Measurements from ENCODE around the gene CHD3.

CHD3 gene

DNA sequence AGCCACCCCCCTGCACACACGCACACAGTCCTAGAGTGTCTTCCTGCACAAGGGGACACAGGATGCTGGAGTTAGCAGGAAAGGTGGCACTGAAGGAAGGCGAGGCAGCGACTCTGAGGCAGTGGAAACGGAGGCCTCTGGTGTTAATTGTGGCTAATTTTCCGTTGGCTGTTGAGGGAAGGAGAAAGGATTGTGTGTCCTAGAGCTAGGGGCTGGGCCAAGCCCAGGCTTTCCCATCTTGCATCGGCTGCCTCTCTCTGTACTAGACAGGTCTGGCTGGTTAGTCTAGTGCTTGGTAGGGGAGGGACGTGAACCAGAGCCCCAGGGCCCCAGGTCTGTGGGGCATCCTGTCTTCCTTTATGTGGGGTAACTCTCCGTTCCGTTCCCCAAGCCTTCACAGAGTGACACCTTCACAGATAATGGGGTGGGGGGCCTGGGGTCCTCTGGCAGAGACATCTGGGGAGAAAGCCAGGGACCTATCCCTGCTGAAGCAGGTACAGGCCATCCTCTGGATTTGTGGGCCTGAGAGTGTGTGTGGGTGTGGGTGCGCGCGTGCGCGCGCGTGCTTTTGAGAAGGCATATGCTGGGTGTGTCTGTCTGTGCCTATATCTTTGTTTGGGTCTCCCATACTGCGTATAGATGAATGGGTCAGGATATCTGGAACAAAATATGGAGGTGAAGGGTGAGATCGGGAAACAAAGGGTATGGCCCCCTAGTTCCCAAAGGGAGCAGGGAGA lies at the start of gene CHD3:
CHD3 (plus strand) TSS at position 606 of the 737 bp plus-strand sequence. CDS start 212 bp downstream, outside the sequence.
- DNase-seq, result no peak

DNA sequence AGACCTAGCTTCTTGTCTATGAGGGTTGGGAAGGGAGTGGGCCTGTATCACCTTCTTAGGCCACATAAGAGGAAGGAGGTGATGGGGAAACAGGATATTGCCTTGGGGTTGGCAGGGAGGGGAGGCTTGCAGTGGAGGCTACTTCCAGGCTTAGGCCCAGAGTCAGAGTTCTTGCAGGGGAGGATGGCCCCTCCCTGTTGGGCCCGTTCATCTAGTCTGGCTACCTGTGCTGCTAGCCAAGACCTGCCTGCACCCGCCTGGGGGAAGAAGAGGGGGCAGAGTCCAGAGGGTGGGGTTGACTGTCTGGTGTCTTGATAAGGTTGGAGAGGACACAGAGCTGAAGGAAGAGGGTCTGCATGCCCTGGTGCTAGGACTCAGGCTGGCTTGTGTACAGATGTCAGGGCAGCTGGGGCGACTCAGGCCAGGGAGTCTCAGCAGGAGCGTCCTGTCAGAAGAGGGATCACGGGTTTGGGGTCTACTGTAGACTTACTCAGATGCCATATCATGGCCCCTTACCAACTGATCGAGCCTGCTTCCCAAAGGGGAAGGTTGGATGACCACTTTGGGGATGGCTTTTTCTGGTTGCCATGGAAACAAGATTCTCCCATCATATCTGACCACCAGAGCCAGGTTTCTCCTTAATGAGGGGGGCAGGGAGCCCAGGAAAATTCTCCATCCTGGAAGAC lies 49.3 kb upstream of the CHD3 start:
- DNase-seq, result no peak

DNA sequence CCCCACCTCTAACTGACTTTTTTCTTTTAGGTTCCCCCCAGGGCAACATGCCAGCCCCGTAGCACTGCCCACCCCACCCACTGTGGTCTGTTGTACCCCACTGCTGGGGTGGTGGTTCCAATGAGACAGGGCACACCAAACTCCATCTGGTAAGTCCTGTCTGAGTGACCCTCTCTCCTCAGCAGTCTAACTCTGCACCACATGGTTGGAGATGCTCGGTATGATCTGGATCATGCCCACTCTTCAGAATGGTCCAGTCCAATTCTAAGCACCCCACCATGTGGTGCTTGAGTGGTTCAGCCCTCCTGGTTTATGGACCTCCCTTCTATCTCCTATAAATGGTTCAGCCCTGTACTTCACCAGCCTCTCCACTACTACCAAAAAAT lies 48.7 kb upstream of the CHD3 start:
- DNase-seq, result no peak

DNA sequence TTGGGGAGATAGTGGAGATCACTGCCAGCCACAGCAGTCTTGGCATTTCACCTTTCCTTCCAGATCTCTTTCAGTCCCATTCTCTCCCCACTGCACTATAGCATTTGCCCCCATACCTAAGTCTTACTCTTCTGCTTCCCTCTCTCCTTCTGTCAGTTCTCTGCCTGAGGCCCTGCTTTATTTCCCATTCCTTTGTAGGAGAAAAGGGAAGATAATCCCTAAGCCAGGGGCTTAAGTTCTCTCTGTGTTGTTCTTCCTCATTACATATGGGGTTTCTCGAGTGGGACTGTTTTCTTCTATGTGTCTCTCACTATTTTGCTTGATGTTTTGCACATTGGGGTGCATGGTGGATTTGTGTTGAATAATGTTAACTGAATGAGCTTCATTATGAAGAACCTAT lies 48.1 kb upstream of the CHD3 start:
- no peak for DNase-seq

DNA sequence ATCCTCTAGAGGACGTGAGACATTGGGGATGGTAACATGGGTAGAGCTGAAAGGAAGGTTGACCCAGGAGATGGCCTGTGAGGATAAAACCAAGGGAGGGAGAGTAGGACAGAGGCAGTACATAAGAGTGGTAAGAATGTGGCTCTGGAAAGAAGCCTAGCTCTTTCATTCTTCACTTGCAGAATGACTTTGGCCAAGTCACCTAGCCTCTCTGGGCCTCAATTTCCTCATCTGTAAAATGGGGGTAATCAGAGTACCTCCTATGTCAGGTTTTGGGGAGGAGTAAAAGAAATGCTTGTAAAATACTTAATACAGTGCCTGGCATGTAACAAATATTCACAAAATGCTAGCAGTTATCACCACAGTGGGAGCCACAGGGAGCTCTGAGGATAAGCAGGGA lies 47.7 kb upstream of the CHD3 start:
- DNase-seq, result no peak

DNA sequence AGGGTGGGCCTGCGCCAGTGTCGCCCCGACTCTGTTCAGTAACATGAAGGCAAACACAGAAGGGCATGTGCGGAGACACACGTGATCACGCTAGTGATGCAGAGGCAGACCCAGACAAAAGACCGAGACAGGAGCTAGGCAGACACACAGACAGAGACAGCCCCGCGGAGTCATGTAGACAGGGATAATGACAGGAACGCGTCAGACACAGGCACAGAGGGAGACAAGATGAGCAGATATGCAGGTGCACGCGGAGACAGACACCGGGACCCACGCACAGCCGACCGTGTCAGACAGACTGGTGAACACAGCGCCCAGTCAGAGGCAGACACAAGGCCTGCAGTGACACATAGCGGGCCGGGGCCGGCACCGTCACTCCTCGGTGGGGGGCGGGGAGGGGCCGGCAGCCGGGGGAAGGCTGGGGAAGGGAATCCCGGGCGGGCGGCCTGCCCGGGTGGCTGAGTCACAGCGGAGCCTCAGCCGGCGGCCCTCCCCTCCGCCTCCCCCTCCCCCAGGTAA lies 47.1 kb upstream of the CHD3 start:
- no peak for DNase-seq

DNA sequence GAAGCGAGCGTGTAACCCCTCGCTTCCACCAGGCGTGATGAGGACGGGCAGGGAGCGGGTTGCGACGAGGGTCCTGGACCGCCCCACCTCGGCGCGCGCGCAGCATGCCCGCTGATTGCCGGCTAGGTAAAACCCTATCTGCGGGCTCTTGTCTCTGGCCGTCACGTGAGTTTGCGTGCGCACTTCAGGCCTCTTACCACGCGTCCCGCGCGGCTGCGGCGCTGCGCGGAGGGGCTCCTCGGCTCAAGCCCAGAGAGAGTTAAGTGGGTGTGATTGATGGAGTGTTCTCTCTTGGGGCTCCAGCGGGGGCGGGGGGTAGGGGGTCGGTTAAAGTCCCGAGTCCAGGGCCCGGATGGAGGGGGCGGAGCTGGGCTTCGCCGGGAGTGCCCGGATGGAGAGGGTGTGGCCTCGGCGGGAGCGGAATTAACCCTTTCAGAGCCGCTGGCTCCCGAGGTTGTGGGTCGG lies 46.6 kb upstream of the CHD3 start:
- DNase-seq, result peak in 1 of 2 experiments; percentile 44

DNA sequence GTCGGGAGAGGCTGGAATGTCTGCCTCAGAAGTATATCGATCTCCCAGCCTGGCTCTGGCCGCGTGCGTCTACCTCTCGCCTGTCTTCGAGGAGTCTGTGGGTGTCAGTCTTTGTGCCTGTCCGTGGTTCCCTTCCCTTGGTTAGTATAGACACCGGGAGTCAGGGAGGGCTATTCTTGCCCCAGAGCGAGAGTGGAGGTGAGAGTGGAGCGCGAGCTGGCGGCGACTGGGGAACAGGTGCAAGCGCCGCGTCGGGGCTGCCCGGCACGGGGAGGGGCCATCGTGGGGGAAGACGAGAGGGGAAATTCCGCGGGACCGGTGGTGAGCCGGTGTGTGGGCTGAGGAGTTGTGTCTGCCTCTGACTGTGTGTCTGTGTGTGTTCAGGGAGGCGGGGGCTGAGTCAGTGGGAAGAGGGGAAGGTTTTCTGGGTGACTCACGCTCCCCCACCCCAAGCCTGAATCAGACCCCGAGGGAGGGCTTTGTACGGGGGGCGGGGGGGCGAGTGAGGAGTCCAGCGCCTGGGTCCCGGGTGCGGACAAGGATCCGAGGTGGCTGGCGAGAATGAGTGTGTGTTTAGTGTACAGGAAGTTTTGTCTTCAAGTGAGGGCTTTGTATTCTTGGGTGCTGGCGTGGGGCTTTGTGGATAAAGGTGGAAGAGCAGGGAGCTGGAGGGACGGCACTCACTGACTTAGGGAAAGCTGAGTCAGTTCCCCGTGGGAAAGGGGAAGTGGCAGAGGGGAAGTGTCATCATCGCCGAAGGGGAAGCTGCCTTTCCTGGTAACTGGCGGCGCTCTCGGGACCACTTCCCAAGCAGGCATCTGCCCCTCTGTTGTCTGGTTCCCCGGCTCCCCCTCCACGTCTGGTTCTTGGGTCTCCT lies 46.0 kb upstream of the CHD3 start:
- no peak for DNase-seq

DNA sequence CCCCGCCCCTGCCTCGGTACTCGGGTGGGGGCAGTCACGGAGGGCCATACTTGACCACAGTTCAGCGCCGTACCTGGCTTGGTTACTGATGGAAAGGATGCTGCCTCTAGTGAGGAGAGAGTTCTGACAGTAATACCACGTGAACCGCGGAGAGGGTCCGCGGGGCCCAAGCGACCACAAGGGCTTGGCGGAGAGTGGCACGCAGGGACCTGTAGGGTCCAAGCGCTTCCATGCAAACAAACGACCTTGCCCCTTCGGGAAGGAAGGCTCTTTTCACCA lies 45.4 kb upstream of the CHD3 start:
- DNase-seq, result no peak

DNA sequence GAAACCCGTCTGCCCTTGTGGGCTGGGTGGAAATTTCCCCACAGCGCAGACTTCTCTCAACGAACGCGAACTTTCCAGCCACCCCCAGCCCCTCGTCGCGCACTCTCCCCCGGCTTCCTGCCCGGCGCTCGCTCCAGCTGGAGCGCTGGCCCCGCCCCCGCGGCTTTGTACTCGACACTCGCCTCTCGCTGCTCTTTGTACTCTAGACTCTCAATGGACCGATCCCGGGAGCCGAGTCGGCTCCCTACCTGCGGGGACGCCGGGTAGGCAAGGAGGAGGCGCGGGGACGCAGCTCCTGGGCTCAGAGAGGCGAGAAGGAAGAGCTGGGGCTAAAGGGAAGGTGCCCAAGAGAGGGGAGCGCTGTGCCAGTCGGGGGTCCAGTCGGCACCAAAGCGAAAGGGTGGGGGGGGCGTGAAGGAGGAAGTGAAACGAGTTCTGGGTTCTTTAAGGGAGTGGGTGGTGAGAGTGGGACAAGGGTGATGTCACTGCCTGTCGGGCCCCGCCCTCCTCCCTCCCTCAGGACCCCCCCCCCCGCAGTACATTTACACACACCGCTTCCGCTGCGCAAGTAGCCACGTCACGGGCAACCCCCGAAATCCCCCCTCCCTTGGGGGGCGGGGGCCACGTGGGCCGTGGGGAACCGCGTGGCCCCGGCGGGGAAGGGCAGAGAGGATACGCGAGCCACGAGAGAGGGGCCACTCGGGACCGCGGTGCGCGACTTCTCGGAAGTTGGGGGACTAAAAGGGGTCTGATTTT lies 44.9 kb upstream of the CHD3 start:
- no peak for DNase-seq

DNA sequence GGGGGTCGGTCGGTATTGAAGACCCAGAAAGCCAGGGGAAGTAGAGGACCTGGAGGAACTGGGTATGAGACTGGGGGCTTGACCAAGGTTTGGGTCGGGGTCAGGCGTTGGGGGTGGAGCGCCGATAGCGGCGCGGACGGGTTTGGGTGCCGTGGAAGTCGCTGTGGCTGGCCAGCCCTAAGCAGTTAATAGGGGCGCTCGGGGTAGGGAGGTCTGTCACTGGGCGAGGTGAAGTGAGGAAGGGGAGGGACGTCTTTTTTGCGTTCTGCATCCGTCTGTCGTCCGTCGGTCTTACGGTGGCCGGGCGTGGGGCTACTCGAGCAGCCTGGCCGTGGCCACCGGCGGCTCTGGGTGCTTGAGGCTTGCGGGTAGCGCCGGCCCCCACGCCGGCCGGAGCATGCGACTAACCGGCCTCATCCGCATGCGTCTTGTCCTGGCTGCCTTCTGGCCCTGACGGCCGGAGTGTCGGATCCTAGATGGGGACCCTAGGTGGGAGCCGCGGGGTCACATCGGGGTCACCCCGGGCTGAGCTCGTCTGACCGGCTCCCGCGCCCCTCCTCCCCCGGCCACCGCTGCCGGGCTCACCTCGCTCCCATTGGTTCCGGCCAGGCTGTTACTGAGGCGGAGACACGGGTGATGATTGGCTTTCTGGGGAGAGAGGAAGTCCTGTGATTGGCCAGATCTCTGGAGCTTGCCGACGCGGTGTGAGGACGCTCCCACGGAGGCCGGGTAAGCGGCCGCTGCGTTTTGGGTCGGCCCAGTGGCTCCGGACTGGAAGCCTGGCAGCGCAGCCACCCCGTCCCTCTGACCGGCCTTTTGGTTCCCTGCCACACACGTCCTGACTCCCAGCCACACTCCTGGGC lies 44.1 kb upstream of the CHD3 start:
- DNase-seq, result peak in 1 of 2 experiments; percentile 81

DNA sequence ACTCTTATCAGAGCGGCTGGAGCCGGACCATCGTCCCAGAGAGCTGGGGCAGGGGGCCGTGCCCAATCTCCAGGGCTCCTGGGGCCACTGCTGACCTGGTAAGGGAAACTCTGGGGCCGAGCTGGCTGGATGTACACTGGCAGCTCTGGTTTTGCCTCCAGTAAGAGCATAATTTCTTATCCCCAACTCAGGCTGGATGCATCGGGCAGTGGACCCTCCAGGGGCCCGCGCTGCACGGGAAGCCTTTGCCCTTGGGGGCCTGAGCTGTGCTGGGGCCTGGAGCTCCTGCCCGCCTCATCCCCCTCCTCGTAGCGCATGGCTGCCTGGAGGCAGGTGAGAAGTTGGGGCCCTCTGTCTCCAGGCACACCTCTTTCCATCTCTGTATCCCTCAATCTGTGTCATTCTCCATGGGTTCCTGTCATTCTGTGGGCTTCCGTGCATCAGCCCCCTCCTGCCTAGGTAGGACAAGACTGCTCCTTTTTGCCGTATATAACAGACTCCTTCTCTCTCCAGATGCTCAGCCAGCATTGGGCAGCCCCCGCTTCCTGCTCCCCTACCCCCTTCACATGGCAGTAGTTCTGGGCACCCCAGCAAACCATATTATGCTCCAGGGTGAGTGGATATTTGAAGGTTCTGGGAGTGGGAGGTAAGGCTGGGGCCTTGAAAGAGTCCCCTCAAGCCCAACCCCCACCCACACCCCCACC lies 43.1 kb upstream of the CHD3 start:
- DNase-seq, result no peak

DNA sequence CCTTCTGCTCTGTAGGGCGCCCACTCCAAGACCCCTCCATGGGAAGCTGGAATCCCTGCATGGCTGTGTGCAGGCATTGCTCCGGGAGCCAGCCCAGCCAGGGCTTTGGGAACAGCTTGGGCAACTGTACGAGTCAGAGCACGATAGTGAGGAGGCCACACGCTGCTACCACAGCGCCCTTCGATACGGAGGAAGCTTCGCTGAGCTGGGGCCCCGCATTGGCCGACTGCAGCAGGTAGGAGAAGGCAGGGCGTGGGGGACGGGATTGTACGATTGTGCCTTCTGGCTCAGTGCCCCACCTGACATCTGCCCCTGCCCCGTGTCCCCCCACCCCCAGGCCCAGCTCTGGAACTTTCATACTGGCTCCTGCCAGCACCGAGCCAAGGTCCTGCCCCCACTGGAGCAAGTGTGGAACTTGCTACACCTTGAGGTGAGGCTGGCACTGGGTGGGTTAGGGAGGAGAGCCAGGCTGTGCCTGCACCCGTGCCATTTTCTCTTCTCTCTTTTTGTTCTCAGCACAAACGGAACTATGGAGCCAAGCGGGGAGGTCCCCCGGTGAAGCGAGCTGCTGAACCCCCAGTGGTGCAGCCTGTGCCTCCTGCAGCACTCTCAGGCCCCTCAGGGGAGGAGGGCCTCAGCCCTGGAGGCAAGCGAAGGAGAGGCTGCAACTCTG lies 42.4 kb upstream of the CHD3 start:
- no peak for DNase-seq

DNA sequence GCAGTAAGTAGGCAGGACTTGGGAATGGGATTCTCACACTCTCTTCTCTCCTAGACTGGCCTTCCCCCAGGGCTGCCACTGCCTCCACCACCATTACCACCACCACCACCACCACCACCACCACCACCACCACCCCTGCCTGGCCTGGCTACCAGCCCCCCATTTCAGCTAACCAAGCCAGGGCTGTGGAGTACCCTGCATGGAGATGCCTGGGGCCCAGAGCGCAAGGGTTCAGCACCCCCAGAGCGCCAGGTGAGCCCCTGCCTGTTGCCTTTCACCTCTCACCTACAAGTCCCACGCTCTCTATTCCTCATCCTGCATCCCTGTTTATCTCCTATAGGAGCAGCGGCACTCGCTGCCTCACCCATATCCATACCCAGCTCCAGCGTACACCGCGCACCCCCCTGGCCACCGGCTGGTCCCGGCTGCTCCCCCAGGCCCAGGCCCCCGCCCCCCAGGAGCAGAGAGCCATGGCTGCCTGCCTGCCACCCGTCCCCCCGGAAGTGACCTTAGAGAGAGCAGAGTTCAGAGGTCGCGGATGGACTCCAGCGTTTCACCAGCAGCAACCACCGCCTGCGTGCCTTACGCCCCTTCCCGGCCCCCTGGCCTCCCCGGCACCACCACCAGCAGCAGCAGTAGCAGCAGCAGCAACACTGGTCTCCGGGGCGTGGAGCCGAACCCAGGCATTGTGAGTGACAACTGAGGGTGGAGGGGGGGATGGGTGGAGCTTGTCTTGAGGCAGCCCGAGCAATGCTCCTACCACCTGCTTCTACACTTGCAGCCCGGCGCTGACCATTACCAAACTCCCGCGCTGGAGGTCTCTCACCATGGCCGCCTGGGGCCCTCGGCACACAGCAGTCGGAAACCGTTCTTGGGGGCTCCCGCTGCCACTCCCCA lies 41.6 kb upstream of the CHD3 start:
- no peak for DNase-seq

DNA sequence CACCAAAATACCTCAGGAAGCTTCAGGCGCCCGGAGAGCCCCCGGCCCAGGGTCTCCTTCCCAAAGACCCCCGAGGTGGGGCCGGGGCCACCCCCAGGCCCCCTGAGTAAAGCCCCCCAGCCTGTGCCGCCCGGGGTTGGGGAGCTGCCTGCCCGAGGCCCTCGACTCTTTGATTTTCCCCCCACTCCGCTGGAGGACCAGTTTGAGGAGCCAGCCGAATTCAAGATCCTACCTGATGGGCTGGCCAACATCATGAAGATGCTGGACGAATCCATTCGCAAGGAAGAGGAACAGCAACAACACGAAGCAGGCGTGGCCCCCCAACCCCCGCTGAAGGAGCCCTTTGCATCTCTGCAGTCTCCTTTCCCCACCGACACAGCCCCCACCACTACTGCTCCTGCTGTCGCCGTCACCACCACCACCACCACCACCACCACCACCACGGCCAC lies 40.4 kb upstream of the CHD3 start:
- DNase-seq, result no peak

DNA sequence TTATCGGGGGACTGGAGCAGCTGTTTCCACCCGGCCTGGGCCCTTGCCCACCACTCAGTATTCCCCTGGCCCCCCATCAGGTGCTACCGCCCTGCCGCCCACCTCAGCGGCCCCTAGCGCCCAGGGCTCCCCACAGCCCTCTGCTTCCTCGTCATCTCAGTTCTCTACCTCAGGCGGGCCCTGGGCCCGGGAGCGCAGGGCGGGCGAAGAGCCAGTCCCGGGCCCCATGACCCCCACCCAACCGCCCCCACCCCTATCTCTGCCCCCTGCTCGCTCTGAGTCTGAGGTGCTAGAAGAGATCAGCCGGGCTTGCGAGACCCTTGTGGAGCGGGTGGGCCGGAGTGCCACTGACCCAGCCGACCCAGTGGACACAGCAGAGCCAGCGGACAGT lies 39.9 kb upstream of the CHD3 start:
- no peak for DNase-seq

DNA sequence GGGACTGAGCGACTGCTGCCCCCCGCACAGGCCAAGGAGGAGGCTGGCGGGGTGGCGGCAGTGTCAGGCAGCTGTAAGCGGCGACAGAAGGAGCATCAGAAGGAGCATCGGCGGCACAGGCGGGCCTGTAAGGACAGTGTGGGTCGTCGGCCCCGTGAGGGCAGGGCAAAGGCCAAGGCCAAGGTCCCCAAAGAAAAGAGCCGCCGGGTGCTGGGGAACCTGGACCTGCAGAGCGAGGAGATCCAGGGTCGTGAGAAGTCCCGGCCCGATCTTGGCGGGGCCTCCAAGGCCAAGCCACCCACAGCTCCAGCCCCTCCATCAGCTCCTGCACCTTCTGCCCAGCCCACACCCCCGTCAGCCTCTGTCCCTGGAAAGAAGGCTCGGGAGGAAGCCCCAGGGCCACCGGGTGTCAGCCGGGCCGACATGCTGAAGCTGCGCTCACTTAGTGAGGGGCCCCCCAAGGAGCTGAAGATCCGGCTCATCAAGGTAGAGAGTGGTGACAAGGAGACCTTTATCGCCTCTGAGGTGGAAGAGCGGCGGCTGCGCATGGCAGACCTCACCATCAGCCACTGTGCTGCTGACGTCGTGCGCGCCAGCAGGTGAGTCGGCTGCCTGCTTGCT lies 39.3 kb upstream of the CHD3 start:
- DNase-seq, result no peak

DNA sequence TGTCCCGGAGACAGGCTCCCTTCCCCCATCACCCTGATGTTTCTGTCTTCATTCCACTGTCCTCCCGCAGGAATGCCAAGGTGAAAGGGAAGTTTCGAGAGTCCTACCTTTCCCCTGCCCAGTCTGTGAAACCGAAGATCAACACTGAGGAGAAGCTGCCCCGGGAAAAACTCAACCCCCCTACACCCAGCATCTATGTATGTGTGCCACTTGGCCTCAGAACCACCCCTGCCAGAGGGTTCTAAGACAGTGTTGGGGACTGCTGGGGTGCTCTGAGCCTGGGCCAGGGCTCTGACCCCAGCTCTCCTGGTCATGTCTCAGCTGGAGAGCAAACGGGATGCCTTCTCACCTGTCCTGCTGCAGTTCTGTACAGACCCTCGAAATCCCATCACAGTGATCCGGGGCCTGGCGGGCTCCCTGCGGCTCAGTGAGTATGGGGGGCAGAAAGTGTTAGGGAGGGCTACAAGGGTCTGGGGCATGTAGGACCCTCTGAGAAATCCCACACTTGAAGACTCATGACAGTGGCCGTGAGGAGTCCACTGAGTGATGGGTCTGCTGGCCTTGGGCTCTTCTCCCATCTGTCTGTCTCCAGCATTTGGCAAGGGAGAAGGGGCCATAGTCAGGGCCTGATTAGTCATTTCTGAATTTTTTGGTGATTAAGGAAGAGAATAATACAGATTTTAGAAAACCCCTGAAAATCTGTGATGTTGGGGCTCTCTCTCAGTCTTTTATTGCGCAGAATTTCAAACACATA lies 38.7 kb upstream of the CHD3 start:
- no peak for DNase-seq
